WERI-Rb-1 (cell line): ENCODE results near the gene NET1.

Source experiments
- DNase-seq: peaks from one replicate; pipeline ENCODE4 v3.0.0-alpha.2; 2020
- H3K27ac ChIP-seq: fragments of 250-450 bp; sonication (Bioruptor Pico); 2 replicates; pipeline ENCODE4 v1.5.1; 2020; ENCODE audit warnings: mild to moderate bottlenecking, moderate library complexity
- H3K27me3 ChIP-seq: fragments of 250-450 bp; sonication (Bioruptor Pico); 2 replicates; pipeline ENCODE4 v1.5.1; 2021; ENCODE audit warnings: mild to moderate bottlenecking, low read depth, moderate library complexity; ENCODE audit not compliant: insufficient read depth, severe bottlenecking
- H3K36me3 ChIP-seq: fragments of 250-450 bp; sonication (Bioruptor Pico); 2 replicates; pipeline ENCODE4 v1.5.1; 2020; ENCODE audit warnings: mild to moderate bottlenecking, moderate library complexity
- H3K4me3 ChIP-seq: 2 replicates; pipeline ENCODE4 v1.5.1; 2011; ENCODE audit warnings: low read depth, mild to moderate bottlenecking, control low read depth, low read length
- H3K9me3 ChIP-seq: fragments of 250-450 bp; sonication (Bioruptor Pico); 2 replicates; pipeline ENCODE4 v1.5.1; 2021; ENCODE audit warnings: mild to moderate bottlenecking, moderate library complexity; ENCODE audit not compliant: severe bottlenecking
- TF ChIP-seq, protein P1 (sequence below): IDR thresholded peaks from 2 replicates; pipeline ENCODE4 v1.5.1; 2011; ENCODE audit warnings: low read depth, mild to moderate bottlenecking, control low read depth, inconsistent platforms, low read length

NET1 gene

GRCh38 chr10:5490032-5490431 lies 77.7 kb downstream of the NET1 start:
- no peaks in the 10 kb centered on the region for H3K36me3 ChIP-seq
- no peak overlapping the region for H3K27ac ChIP-seq
- no peaks in the 10 kb centered on the region for H3K27me3 ChIP-seq
- TF ChIP-seq, protein P1, sequence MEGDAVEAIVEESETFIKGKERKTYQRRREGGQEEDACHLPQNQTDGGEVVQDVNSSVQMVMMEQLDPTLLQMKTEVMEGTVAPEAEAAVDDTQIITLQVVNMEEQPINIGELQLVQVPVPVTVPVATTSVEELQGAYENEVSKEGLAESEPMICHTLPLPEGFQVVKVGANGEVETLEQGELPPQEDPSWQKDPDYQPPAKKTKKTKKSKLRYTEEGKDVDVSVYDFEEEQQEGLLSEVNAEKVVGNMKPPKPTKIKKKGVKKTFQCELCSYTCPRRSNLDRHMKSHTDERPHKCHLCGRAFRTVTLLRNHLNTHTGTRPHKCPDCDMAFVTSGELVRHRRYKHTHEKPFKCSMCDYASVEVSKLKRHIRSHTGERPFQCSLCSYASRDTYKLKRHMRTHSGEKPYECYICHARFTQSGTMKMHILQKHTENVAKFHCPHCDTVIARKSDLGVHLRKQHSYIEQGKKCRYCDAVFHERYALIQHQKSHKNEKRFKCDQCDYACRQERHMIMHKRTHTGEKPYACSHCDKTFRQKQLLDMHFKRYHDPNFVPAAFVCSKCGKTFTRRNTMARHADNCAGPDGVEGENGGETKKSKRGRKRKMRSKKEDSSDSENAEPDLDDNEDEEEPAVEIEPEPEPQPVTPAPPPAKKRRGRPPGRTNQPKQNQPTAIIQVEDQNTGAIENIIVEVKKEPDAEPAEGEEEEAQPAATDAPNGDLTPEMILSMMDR = no peak
- no peak for DNase-seq
- H3K9me3 ChIP-seq = no peaks in the 10 kb centered on the region
- no peak overlapping the region for H3K4me3 ChIP-seq

GRCh38 chr10:5490698-5491464 lies 78.5 kb downstream of the NET1 start:
- no peaks in the 10 kb centered on the region for H3K36me3 ChIP-seq
- no peak overlapping the region for H3K4me3 ChIP-seq
- H3K27ac ChIP-seq = no peak overlapping the region
- TF ChIP-seq, protein P1 = no peak
- no peak for DNase-seq
- no peaks in the 10 kb centered on the region for H3K9me3 ChIP-seq
- H3K27me3 ChIP-seq = no peaks in the 10 kb centered on the region

DNA sequence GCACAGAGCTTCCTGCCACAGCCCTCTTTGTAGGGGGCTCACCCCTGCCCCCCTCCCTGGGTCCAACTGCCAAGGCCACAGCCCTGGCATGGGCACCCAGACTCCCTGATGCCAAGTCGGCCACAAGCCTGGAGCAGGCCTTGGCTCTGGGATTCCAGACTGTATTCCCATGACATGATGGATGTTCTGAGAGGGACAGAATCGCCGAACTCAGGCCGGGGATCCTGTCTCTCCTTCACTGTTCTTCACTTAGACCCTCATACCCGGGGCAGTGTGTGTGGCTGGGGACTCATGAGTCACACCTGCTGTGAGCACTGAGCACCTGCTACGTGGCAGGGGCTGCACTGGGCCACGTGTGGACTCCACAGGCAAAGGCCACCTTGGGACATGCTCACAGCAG lies 79.1 kb downstream of the NET1 start:
- no peak overlapping the region for H3K27ac ChIP-seq
- TF ChIP-seq, protein P1 = no peak
- H3K4me3 ChIP-seq = no peak overlapping the region
- no peak for DNase-seq
- no peaks in the 10 kb centered on the region for H3K9me3 ChIP-seq
- no peaks in the 10 kb centered on the region for H3K36me3 ChIP-seq
- no peaks in the 10 kb centered on the region for H3K27me3 ChIP-seq

- H3K27me3 ChIP-seq = no peaks in the 10 kb centered on the region
- no peaks in the 10 kb centered on the region for H3K9me3 ChIP-seq
- TF ChIP-seq, protein P1 = no peak
- H3K36me3 ChIP-seq = no peaks in the 10 kb centered on the region
- no peak overlapping the region for H3K27ac ChIP-seq
- no peak for DNase-seq
- H3K4me3 ChIP-seq = no peak overlapping the region
These were observed 80.0 kb downstream of the NET1 start for GRCh38 chr10:5492322-5492855.

DNA sequence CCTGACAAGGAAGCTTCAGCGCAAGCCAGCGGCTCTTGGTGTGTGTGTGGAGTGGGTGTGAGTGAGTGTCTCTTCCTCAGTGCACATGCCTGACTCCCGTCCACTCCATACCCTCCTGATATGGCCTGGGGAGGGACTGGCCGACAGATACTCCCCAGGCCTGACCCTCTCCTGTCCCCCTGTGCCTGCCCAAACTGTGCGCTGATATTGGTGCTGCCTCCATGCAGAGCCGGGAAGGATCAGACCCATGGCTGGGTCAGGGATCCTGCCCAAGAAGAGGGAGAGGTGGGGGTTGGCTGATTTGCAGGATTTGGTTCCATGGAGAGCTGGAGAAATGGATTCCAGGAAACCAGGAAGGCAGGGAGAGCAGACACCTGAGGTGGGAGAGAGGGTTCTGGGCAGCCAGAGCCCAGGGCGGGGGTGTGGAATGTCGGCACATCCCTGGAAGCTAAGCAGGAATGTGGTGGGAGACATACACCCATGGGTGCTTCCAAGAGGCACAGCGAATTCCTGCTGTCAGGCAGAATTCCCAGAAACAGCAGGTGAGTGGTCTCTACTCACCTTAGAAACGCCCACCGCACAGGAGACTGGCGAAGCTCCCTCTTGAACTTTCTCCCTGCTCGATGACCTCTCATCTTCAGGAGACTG lies 80.7 kb downstream of the NET1 start:
- Histone ChIP-seq H3K9me3 (no peaks in the 10 kb centered on the region), H3K27ac (no peak overlapping the region), H3K36me3 (no peaks in the 10 kb centered on the region), H3K4me3 (no peak overlapping the region), H3K27me3 (no peaks in the 10 kb centered on the region)
- no peak for DNase-seq
- TF ChIP-seq, protein P1 = no peak
